ENCODE measurements around the gene RPL10.

RPL10 gene

DNA sequence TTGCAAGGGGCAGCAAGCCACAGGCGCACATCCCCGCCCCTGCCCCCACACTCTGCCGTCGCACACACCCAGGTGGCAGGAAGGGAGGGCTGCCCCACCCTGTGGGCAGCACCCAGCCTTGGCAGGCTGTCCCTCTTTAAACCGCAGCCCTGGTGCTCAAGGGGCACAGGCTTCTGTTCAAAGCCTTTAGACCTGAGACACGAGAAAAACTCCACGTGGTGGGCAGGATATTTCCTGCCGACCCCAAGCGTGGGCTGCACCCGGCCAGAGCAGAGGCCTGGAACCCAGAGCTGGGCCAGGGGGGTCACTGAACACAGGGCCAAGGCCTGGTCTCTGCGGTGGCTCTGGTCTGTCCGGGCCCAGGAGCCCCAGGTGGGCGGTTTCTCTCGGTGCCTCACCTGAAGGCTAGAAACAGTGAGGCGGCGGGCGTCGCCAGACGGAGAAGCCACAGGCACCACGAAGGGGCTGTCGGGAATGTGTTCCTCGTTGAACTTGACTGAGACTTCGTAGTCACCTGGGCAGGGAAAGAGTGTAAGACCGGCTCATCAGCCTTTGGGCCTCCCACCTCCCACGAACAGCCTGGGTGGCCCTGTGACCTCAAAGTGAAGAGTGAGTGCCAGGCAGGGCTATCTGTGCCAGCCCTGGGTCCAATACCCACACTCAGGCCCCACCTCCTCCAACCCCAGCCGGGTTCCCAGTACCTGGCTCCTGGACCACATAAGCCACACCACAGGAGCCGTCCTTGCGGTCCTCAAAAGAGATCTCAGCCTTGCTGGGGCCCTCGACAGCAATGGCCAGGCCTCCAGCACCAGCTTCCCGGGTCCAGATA is 46.8 kb upstream of the RPL10 start:
- DNase-seq (ENCODE audit: low spot score): no peak
- in situ Hi-C loops (cut with MboI; ENCODE audit: low pct_unique_long_range_greater_than_20kb, low sequenced_read_pairs, unreplicated experiment): no loop called here
- no peak for TF ChIP-seq CTCF (IDR thresholded peaks at IDR 0.05; ENCODE audit: extremely low read depth, insufficient read depth, missing control alignments)

GRCh38 chrX:154352012-154352401 is 46.2 kb upstream of the RPL10 start:
- TF ChIP-seq CTCF (IDR thresholded peaks at IDR 0.05; ENCODE audit: extremely low read depth, insufficient read depth, missing control alignments): no peak
- no peak for DNase-seq (ENCODE audit: low spot score)
- in situ Hi-C loops (cut with MboI; ENCODE audit: low pct_unique_long_range_greater_than_20kb, low sequenced_read_pairs, unreplicated experiment): no loop called here

- in situ Hi-C loops (cut with MboI; ENCODE audit: low pct_unique_long_range_greater_than_20kb, low sequenced_read_pairs, unreplicated experiment): no loop called here
- no peak for DNase-seq (ENCODE audit: low spot score)
- no peak for TF ChIP-seq CTCF (IDR thresholded peaks at IDR 0.05; ENCODE audit: extremely low read depth, insufficient read depth, missing control alignments)
Observed at GRCh38 chrX:154352466-154352865, 45.7 kb upstream of the RPL10 start.

- in situ Hi-C loops (cut with MboI; ENCODE audit: low pct_unique_long_range_greater_than_20kb, low sequenced_read_pairs, unreplicated experiment): no loop called here
- TF ChIP-seq CTCF (IDR thresholded peaks at IDR 0.05; ENCODE audit: extremely low read depth, insufficient read depth, missing control alignments): no peak
- no peak for DNase-seq (ENCODE audit: low spot score)
Observed at GRCh38 chrX:154353172-154353843, 44.9 kb upstream of the RPL10 start.

GRCh38 chrX:154354013-154354412 is 44.2 kb upstream of the RPL10 start:
- in situ Hi-C loops (cut with MboI; ENCODE audit: low pct_unique_long_range_greater_than_20kb, low sequenced_read_pairs, unreplicated experiment): no loop called here
- TF ChIP-seq CTCF (IDR thresholded peaks at IDR 0.05; ENCODE audit: extremely low read depth, insufficient read depth, missing control alignments): no peak
- no peak for DNase-seq (ENCODE audit: low spot score)

GRCh38 chrX:154354516-154354915 is 43.7 kb upstream of the RPL10 start:
- TF ChIP-seq CTCF (IDR thresholded peaks at IDR 0.05; ENCODE audit: extremely low read depth, insufficient read depth, missing control alignments): no peak
- in situ Hi-C loops (cut with MboI; ENCODE audit: low pct_unique_long_range_greater_than_20kb, low sequenced_read_pairs, unreplicated experiment): no loop called here

More at GRCh38 chrX:154354516-154354915, 43.7 kb upstream of the RPL10 start:
- DNase-seq (ENCODE audit: low spot score): no peak

All from GM13977 (cell line).